Neural crest cell (in vitro differentiated cells): ENCODE data around the gene RHOC. TPM values are rescaled to one million over a fixed set of nuclear protein-coding genes. Genes with fewer than 3 reads are reported as not detected.

Experiments
- DNase-seq: peaks from one replicate; pipeline ENCODE4 v3.0.0; 2021; ENCODE audit warnings: low read depth, mixed read lengths, low spot score
- H3K27ac Mint-ChIP-seq: one replicate; pipeline ENCODE4 v1.8.0; 2021; ENCODE audit warnings: mild to moderate bottlenecking, mixed read lengths; ENCODE audit not compliant: unreplicated experiment
- H3K27me3 Mint-ChIP-seq: 2 replicates; pipeline ENCODE4 v1.8.0; 2021; ENCODE audit warnings: low read depth, mild to moderate bottlenecking, mixed read lengths
- H3K36me3 Mint-ChIP-seq: 2 replicates; pipeline ENCODE4 v1.8.0; 2021; ENCODE audit warnings: low read depth, mild to moderate bottlenecking, mixed read lengths
- H3K4me1 Mint-ChIP-seq: 2 replicates; pipeline ENCODE4 v1.8.0; 2021; ENCODE audit warnings: mixed read lengths
- H3K4me3 Mint-ChIP-seq: one replicate; pipeline ENCODE4 v1.8.0; 2021; ENCODE audit warnings: mild to moderate bottlenecking, mixed read lengths
- H3K9me3 Mint-ChIP-seq: 2 replicates; pipeline ENCODE4 v1.8.0; 2021; ENCODE audit warnings: mixed read lengths
- CTCF ChIP-seq: fragments of 200-600 bp; sonication (generic); conservative IDR thresholded peaks from 2 replicates; pipeline ENCODE4 v1.5.0; 2021; ENCODE audit warnings: antibody characterized with exemption, mild to moderate bottlenecking
- total RNA-seq: library from RNA; stranded (reverse); gene quantifications from 2 replicates; pipeline ENCODE4 v1.2.1, GENCODE V29; 2021

Gene RHOC
- total RNA-seq, 1 donor from 2014 or later, result 125 TPM

GRCh38 chr1:112715264-112716053 lies 8.5 kb upstream of the RHOC start, which contains the start of gene PPM1J:
TSS of gene PPM1J (minus strand) at chr1:112715332. CDS start at chr1:112715301, 31 bp downstream.
- peak within 1 kb of the TSS; percentile 92 for H3K4me3 Mint-ChIP-seq
- peak; percentile 95 for DNase-seq
- peaks cover 22% of the 10 kb centered on the region for H3K4me1 Mint-ChIP-seq
- no peaks in the 10 kb centered on the region for H3K9me3 Mint-ChIP-seq
- peaks cover 61% of the 10 kb centered on the region for H3K27me3 Mint-ChIP-seq
- no peak for TF ChIP-seq CTCF
- H3K36me3 Mint-ChIP-seq, result no peaks in the 10 kb centered on the region
- no peak within 1 kb of the TSS for H3K27ac Mint-ChIP-seq

GRCh38 chr1:112714313-112715263 lies 7.7 kb upstream of the RHOC start:
- peaks cover 66% of the 10 kb centered on the region for H3K27me3 Mint-ChIP-seq
- no peak for TF ChIP-seq CTCF
- H3K4me3 Mint-ChIP-seq, result peak overlapping the region; percentile 75
- no peak overlapping the region for H3K27ac Mint-ChIP-seq
- DNase-seq, result no peak
- H3K9me3 Mint-ChIP-seq, result no peaks in the 10 kb centered on the region
- H3K4me1 Mint-ChIP-seq, result peaks cover 22% of the 10 kb centered on the region
- H3K36me3 Mint-ChIP-seq, result no peaks in the 10 kb centered on the region

GRCh38 chr1:112713466-112714312 lies 6.8 kb upstream of the RHOC start:
- Mint-ChIP-seq H3K9me3 (no peaks in the 10 kb centered on the region), H3K4me1 (peaks cover 21% of the 10 kb centered on the region), H3K27me3 (peaks cover 64% of the 10 kb centered on the region), H3K4me3 (peak overlapping the region; percentile 75), H3K27ac (no peak overlapping the region), H3K36me3 (no peaks in the 10 kb centered on the region)
- DNase-seq, result no peak
- no peak for TF ChIP-seq CTCF

GRCh38 chr1:112712701-112713128 lies 5.8 kb upstream of the RHOC start:
- Mint-ChIP-seq H3K27ac (no peak overlapping the region), H3K4me3 (peak overlapping the region; percentile 75), H3K9me3 (no peaks in the 10 kb centered on the region), H3K36me3 (no peaks in the 10 kb centered on the region), H3K27me3 (peaks cover 64% of the 10 kb centered on the region), H3K4me1 (peaks cover 23% of the 10 kb centered on the region)
- no peak for TF ChIP-seq CTCF
- no peak for DNase-seq

GRCh38 chr1:112712191-112712590 lies 5.3 kb upstream of the RHOC start:
- TF ChIP-seq CTCF, result no peak
- Mint-ChIP-seq H3K9me3 (no peaks in the 10 kb centered on the region), H3K36me3 (no peaks in the 10 kb centered on the region), H3K27me3 (peaks cover 64% of the 10 kb centered on the region), H3K4me1 (peaks cover 27% of the 10 kb centered on the region), H3K4me3 (peak overlapping the region; percentile 75), H3K27ac (no peak overlapping the region)
- DNase-seq, result no peak
